ENCODE data around the gene GPHB5.

DNA sequence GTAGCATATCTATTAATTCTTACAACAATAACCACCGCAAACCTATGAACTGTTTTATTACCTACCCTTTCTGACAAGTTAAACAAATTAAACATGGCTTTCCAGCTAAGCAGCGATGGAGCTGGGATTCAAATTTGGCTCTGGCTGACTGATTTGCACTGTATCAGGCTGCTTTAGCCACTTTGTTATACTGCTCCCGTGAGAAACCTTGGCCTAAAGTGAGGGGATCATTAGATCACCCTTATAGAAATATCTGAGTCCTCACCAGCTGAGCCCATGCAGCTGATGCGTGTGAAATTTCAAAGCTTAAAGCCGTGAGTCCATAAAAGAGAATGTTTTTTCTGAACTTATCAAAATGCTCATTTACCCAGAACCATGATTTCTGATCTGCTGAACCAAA lies 8.1 kb upstream of the GPHB5 start:
- TF ChIP-seq TAF1 (IDR thresholded peaks at IDR 0.05; ENCODE audit: borderline replicate concordance, insufficient read depth, low read length) (no peak), POLR2AphosphoS5 (IDR thresholded peaks at IDR 0.05; ENCODE audit: low read depth, low read length) (no peak), SIN3A (IDR thresholded peaks at IDR 0.05; ENCODE audit: borderline replicate concordance, insufficient read depth, low read length) (no peak), FOXP2 (optimal IDR thresholded peaks at IDR 0.05; ENCODE audit: borderline replicate concordance, extremely low read depth, extremely low read length, insufficient read depth) (no peak)
- TF ChIP-seq, protein P1, sequence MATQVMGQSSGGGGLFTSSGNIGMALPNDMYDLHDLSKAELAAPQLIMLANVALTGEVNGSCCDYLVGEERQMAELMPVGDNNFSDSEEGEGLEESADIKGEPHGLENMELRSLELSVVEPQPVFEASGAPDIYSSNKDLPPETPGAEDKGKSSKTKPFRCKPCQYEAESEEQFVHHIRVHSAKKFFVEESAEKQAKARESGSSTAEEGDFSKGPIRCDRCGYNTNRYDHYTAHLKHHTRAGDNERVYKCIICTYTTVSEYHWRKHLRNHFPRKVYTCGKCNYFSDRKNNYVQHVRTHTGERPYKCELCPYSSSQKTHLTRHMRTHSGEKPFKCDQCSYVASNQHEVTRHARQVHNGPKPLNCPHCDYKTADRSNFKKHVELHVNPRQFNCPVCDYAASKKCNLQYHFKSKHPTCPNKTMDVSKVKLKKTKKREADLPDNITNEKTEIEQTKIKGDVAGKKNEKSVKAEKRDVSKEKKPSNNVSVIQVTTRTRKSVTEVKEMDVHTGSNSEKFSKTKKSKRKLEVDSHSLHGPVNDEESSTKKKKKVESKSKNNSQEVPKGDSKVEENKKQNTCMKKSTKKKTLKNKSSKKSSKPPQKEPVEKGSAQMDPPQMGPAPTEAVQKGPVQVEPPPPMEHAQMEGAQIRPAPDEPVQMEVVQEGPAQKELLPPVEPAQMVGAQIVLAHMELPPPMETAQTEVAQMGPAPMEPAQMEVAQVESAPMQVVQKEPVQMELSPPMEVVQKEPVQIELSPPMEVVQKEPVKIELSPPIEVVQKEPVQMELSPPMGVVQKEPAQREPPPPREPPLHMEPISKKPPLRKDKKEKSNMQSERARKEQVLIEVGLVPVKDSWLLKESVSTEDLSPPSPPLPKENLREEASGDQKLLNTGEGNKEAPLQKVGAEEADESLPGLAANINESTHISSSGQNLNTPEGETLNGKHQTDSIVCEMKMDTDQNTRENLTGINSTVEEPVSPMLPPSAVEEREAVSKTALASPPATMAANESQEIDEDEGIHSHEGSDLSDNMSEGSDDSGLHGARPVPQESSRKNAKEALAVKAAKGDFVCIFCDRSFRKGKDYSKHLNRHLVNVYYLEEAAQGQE (IDR thresholded peaks at IDR 0.05; ENCODE audit: insufficient read depth in 1 of 2, low read depth in 2 of 2, low read length in 2 of 2), result no peak
